Measurements from ENCODE around the gene EIF2B2. TPM values are rescaled to one million over a fixed set of nuclear protein-coding genes. Genes with fewer than 3 reads are reported as not detected.

Gene EIF2B2
- total RNA-seq, 1 donor from 2014 or later: 33.2 TPM

DNA sequence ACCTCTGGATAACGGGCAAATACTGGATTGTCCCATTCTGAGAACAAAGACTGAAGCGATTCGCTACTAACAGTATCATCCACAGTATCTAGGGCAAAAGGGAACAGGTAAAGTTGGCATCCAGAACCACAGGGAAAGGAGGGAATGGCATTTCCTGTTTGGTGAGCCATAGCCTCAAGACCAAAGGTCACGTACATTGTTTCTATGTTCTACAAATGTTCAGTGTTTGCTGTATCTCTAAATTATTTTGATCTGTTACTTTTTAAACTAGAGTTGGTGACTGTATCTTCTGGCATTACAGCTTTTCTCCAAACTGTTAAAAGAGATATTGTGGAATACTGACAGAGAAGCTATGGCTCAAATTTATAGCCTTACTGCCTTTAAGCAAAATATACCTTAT lies 38.9 kb downstream of the EIF2B2 start:
- DNase-seq (ENCODE audit: low spot score): no peak

DNA sequence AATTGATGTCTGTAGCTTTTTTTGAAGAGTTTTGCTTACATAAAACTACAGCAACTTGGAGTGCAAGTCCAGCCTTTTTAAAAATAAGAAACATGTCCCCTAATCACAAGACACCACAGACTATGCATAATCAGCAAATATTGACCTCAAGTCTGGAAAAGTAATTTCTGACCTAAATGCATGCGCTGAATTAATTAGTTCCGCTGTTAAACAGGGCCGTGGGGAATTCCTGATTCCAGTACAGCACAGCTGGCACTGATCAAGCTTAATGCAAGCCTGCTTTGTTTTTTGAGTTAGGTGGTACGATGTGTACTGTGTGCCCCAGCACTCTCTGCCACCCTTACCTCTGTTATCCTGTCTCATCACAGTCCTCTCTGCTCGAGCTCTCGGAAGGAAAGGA lies 39.3 kb downstream of the EIF2B2 start:
- no peak for DNase-seq (ENCODE audit: low spot score)

DNA sequence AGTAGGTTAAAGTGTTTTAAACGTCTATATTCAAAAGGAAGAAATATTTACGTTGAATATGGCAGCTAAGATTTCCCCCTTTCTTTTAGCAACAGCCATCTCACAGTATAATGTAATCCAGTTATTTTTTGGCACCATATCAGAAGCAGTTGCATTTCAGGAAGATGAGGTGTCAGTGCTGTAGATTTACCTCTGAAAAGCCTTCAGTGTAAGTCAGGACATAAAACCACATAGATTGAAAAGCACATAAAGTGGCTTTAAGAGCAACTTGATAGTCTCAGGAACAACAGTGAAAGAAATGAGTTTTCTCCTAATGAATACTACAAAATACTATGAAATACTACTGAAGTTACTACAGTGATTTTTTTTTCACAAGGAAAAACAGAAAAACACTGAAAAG lies 41.6 kb downstream of the EIF2B2 start:
- no peak for DNase-seq (ENCODE audit: low spot score)

DNA sequence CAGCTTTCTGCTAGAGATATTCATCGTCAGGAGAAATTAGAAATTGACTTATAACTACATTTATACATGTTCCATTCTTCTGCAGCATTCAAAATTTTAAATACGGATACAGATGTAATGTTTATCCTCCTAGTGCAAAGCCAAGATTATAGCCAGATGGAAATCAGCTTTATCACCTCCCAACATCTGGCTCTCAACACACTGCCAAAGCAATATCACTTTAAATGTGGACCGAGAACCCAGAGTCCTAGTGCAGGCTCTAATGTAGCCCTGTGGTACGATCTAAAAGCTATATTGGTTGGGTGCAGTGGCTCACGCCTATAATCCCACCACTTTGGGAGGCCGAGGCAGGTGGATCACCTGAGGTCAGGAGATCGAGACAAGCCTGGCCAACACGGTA lies 42.0 kb downstream of the EIF2B2 start:
- no peak for DNase-seq (ENCODE audit: low spot score)

DNA sequence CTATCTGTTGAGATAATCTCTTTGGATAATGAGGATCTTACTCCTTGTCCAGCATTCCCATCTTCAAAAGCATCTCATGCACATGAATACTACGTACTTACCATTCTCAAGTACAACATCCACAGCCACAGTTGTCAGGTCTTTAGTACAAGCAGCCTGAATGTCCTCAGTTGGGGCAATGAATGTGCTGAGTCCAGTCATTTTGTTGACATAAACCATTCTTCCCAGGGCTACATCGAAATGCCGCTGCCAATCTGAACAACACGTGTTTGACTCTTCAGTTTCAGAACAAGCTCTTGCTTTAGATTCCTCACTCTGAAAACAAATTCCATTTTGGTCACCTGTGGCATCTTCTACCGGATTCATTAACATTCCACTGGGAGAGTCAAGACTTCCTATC lies 43.6 kb downstream of the EIF2B2 start:
- no peak for DNase-seq (ENCODE audit: low spot score)

DNA sequence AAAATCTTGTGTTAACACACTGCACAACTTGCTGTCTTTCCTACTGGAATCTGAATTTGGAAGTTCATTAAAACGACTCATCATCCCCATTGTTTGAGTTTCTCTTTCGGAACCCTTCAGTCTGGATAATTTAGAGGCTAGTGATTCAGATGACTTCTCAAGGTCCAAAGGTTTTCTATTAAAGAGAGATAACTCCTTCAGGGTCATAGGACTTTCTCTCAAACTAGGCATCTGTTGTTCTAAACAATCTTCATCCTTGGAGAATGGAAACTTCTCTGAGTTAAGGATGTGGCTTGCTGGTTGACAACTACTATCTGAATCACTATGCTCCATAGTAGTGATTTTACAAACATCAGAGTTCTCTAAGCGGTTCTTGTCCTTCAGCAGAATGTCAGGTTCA lies 44.2 kb downstream of the EIF2B2 start:
- no peak for DNase-seq (ENCODE audit: low spot score)

DNA sequence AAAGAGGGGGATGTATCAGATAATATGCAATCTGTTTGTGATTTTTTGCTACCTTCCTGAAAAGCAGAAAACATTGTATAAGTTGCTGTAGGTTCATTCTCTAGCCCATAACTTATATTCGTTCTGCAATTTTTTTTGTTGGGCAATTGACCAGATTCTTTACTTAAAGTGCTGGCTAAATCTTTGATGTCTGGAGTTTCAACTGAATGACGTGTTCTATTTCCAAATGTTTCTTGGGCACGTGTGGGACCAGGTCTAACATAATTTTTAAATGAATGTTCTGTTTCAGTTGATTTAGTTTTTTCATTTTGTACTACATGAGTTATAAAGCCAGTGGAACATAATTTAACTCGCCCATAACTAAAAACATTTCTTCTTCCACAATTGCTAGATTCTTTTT lies 44.8 kb downstream of the EIF2B2 start:
- no peak for DNase-seq (ENCODE audit: low spot score)

DNA sequence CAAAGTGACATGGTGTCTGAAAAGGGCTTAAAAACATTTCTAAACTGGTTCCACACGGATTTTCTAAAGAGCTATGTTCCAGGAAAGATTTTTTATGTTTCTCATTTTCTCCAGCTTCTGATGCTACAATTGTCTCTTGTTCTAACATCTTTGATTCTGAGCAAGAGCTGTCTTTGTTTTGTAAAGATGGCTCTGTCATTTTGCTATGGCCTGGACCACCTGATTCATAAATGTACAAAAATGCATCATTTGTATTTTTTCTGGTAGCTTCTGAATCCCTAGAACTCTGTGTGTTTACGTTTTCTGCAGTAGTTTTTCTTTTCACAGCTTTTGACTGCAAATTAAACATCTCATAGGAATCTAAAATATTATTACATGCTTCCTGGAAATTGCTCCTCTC lies 45.4 kb downstream of the EIF2B2 start:
- no peak for DNase-seq (ENCODE audit: low spot score)

DNA sequence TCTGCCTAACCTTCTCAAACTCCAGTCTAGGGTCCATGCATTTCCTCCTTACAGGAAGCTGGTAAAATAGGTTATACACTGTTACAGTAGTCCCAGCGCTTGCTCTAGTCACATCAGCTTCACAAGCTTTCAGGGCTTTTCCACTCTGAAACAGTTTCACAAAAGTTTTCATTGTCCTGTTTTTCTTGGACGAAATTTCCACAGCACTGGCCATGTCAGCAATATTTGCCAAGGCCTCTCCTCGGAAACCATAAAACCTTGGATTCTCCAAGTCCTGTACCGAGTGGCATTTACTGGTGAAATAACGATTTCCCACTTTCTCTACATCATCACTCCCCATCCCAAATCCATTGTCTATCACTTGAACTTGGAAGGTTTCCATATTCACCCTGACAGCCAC lies 46.4 kb downstream of the EIF2B2 start:
- DNase-seq (ENCODE audit: low spot score): no peak

DNA sequence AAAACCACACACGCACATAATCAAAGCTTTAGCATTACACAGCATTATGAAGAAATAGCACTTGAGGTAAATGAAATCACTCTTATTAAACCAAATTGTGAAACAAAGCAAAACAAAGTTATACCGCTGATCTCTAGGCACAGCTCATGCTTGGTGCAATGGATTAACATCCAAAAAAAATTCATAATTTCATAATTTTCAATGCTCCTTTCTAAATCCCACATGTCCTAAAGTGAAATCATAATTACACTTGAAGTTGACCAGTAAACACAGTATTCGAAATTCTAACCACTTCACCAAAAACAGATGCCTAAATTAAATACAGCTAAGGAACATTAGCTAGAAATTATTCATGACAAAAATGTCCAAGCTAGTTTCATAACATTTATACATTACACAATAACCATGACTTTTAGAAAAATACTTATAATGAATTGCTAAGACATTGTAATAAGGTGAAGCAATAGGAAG lies 47.0 kb downstream of the EIF2B2 start:
- DNase-seq (ENCODE audit: low spot score): no peak

DNA sequence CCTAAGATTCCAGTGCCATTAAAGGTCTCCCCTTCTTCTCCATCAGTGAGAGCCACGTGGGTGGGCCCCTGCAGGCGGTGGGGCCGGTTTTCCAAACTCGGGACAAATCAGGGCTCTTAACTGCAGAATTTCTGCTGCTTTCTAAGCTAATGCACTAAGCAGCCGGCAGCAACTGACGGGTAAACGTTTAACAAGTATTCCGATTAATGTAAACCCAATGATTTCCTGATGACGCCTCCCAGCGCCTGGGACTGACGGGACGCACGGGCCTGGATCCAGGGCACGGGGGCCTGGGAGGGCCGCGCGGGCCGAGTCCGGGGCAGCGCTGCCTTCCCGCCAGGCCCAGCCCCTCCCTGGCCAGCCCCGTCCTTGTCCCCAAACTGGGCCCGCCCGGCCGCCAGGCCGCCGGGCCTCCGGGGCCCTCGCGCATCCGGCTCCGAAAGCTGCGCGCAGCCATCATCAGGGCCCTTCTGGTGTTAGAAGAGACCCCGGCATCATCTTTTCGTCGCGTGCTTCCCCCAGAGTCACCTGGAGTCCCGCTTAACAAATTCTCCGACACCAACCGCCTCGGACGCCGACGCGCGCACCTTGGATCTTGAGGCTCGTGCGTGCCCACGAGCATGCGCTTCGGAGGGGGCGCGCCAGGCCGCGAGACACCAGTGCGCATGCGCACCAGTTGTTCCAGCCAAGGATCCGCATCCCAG lies 48.3 kb downstream of the EIF2B2 start, which contains the start of gene MLH3:
MLH3 (minus strand) TSS at position 616 of the 704 bp plus-strand sequence. CDS start 1,812 bp downstream, outside the sequence.
- DNase-seq (ENCODE audit: low spot score): peak; percentile 93

DNA sequence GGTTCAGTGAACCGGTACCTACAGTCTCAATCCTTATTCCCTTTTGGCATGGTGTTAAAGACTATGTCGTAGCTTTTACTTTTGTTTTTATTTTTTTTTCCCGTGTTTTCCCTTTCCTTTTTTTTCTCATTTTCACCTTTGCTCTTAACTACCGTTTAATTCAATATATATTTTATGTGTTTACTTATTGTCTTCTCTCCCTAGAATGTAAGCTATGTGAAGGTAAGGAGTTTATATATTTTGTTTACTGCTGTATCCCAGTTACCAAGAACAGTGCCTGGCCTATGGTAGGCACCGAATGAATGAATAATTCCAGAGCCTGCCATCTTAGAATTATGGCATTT lies 48.8 kb downstream of the EIF2B2 start:
- DNase-seq (ENCODE audit: low spot score): no peak

DNA sequence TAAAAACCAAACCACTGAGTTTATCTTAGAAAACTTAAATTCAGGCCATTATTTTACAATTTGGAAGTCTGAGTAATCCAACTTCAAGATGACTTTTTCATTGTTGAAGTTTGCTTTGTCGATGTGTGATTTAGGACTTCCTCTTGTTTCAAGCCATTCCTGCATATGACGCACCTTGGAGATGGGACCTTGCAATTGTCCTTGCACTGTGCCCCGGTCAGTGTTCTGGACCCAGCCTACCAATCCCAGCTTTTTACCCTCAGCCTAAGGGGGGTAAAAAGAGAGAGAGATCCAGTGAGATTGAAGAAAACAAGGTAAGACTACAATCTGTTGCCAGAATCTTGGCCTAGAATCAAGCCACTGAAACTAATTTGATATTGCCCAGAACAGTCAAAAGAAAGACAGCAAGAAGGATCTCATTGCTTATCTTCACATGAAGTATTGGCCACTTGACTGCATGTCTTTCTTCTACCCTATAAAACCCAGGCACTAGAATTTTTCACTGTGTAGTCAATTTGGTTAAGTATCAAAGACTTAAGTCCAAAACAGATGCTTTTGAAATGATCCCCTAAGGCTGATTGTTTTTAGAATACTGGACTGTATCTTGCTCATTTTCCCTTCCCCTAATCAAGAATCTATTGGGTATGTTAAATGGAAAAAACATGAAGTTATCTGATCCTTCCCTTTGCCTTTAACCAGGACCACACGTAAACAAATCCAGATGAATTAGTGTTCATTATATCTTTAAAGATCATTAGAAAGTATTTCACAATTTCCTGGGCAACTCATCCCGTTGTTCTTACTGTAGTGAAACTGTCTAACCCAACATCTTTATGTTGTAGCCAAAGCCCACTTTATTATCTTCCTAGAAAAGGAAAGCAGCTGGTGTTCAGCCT lies 50.9 kb downstream of the EIF2B2 start:
- DNase-seq (ENCODE audit: low spot score): no peak

DNA sequence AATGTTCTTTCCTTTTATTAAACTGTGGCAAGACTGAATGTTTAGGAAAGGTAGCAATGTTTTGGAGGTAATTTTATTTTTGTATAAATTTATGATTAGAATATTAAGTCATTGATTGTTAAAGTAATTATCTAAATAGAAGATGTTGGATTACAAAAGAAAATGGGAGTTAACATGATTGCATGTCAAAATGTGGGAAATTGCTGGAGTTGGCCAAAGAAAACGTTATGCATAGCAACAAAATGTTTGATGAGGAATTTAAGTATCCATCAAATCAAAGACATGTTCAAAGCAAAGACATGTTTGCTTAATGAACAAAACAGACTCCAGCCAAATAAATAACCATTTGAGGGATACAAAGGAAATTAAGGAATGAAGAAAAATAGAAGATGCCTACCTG lies 51.7 kb downstream of the EIF2B2 start:
- no peak for DNase-seq (ENCODE audit: low spot score)

DNA sequence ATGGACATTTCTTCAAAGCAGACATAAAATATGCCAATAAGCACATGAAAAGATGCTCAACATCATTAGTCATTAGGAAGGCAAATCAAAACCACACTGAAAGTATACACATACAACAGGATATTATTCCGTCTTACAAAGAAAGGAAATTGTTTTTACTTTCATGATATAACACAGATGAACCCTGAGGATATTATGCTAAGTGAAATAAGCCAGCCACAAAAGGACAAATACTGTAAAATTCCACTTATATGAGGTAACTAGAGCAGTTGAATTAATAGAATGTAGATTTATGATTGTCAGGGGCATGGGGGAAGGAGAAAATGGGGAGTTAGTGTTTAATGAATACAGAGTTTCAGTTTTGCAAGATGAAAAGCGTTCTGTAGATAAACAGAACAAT lies 56.9 kb downstream of the EIF2B2 start:
- DNase-seq (ENCODE audit: low spot score): no peak

DNA sequence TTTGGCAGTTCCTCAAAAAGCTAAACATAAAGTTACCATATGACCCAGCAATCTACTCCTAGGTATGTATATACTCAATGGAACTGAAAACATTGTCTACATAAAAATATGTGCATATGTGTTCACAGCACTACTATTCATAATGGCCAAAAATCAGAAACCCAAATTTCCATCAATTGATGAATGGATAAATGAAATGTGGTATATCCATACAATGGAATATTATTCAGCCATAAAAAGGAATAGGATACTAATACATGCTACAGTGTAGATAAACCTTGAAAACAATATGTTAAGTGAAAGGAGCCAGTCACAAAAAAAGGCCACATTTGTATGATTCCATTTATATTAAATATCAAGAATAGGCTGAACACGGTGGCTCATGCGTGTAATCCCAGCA lies 57.7 kb downstream of the EIF2B2 start:
- no peak for DNase-seq (ENCODE audit: low spot score)

Other genes with a start within 250 kb of the EIF2B2 start
- 51.4 TPM for gene YLPM1, start 239.6 kb upstream of the EIF2B2 start, total RNA-seq
- gene PROX2, start 126.8 kb upstream of the EIF2B2 start, total RNA-seq: not detected
- 143 TPM for gene DLST, start 121.0 kb upstream of the EIF2B2 start, total RNA-seq
- 23.6 TPM for gene RPS6KL1, start 79.7 kb upstream of the EIF2B2 start, total RNA-seq
- gene PGF, start 47.3 kb upstream of the EIF2B2 start, total RNA-seq: 2.9 TPM
- 27.9 TPM for gene MLH3, start 48.5 kb downstream of the EIF2B2 start, total RNA-seq
- 9.1 TPM for gene ACYP1, start 61.1 kb downstream of the EIF2B2 start, total RNA-seq
- 3.1 TPM for gene ZC2HC1C, start 66.7 kb downstream of the EIF2B2 start, total RNA-seq
- 105 TPM for gene NEK9, start 124.1 kb downstream of the EIF2B2 start, total RNA-seq
- 330 TPM for gene TMED10, start 173.7 kb downstream of the EIF2B2 start, total RNA-seq

Data from mesenteric fat pad (tissue), 1 donor.